Subcutaneous abdominal adipose tissue (tissue), 5 donors: ENCODE results near the gene KIAA0753.

Experiments used
- H3K27ac ChIP-seq: one replicate; pipeline ENCODE4 v1.7.0; 2013; ENCODE audit warnings: low read depth, mild to moderate bottlenecking, inconsistent platforms, low read length, moderate library complexity
- H3K27me3 ChIP-seq, 5 donors: one replicate each; pipeline ENCODE4 v1.7.0; 2013; ENCODE audit warnings: low read length in 5 of 5, inconsistent platforms in 1 of 5; ENCODE audit not compliant: control insufficient read depth in 5 of 5, insufficient read depth in 4 of 5
- H3K36me3 ChIP-seq, 5 donors: one replicate each; pipeline ENCODE4 v1.7.0; 2013; ENCODE audit warnings: low read length in 5 of 5; ENCODE audit not compliant: control insufficient read depth in 5 of 5, insufficient read depth in 5 of 5
- H3K4me1 ChIP-seq, 5 donors: one replicate each; pipeline ENCODE4 v1.7.0; 2013; ENCODE audit warnings: low read length in 5 of 5, mild to moderate bottlenecking in 3 of 5, moderate library complexity in 1 of 5; ENCODE audit not compliant: control insufficient read depth in 5 of 5, insufficient read depth in 5 of 5
- H3K4me3 ChIP-seq, 5 donors: one replicate each; pipeline ENCODE4 v1.7.0; 2013; ENCODE audit warnings: low read length in 5 of 5, low read depth in 1 of 5
- H3K9ac ChIP-seq, 5 donors: one replicate each; pipeline ENCODE4 v1.7.0; 2013; ENCODE audit warnings: low read length in 5 of 5, mild to moderate bottlenecking in 4 of 5, moderate library complexity in 3 of 5
- H3K9me3 ChIP-seq, 5 donors: one replicate each; pipeline ENCODE4 v1.7.0; 2013; ENCODE audit warnings: low read length in 5 of 5; ENCODE audit not compliant: control insufficient read depth in 5 of 5
- donor health status: healthy.
- donor health status: healthy.
- donor health status: healthy.
- donor health status: healthy.
- donor health status: healthy.

The KIAA0753 gene

DNA sequence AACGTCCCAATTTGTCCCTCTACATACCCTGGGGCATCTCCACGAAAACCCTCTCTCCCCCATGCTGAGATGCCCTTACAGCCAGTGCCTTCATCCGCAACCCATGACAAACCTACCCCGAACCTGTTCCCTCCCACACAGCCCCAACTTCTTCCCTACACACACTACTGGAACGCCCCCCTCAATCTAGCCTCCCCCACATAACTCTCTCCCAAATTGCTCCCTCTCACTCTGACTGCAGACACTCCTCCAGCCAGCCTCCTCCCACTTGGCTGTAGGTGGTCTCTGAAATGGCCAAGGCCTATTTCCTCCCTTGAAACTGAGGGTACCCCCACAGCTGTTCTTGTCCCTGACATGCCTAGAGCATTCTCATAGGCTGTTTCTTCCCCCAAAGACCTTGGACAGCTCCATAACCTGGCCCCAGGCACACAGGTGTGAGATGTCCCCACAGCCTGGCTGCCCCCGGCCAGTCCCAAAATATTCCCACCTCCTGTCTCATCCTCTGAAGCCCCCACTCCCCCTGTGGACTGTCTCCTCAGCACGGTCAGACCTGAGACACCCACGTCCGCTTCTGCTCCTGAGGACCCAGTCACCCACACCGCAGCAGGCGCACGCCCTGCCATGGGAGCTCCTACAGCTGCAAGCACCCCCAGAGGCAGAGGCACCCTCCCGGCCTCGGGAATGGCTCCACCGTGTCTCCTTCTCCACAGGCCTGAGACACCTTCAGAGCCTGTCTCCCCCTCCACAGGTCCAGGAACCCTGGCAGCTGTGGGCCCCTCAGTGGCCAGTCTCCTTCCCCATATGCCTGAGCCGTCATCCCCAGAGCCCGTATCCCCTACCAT, 3.7 kb downstream of the KIAA0753 start:
- H3K4me1 ChIP-seq, result peaks cover 3 to 29% (median 23%) of the 10 kb centered on the region in 5 donors
- H3K27me3 ChIP-seq, result no peaks in the 10 kb centered on the region
- no peak overlapping the region for H3K9ac ChIP-seq
- no peaks in the 10 kb centered on the region for H3K9me3 ChIP-seq
- peaks cover 10 to 26% (median 20%) of the 10 kb centered on the region in 5 donors for H3K36me3 ChIP-seq
- H3K27ac ChIP-seq, result no peak overlapping the region
- no peak overlapping the region for H3K4me3 ChIP-seq

DNA sequence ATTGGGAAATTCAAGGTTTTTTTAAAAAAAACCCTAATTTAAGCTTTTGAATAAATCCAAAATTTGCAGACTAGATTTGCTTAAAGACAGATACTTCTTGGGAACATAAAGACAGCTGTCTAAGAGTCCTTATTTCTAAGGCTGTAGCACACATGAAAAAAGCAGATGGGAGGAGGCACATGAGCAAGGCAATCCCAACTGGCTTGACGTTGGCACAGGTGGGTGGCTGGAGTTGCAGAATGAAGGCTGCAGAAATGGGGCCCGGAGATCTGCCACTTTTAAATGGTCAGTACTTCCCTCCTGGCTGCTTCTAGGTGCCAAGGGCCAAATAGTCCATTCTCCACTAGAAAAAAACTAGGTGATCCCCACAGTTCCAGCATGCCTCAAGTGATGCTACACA, 4.4 kb downstream of the KIAA0753 start:
- Histone ChIP-seq H3K36me3 (peaks cover 10 to 28% (median 26%) of the 10 kb centered on the region in 5 donors), H3K27me3 (no peaks in the 10 kb centered on the region), H3K9me3 (no peaks in the 10 kb centered on the region), H3K27ac (no peak overlapping the region), H3K4me3 (no peak overlapping the region), H3K9ac (no peak overlapping the region), H3K4me1 (peaks cover 3 to 22% (median 16%) of the 10 kb centered on the region in 5 donors)

DNA sequence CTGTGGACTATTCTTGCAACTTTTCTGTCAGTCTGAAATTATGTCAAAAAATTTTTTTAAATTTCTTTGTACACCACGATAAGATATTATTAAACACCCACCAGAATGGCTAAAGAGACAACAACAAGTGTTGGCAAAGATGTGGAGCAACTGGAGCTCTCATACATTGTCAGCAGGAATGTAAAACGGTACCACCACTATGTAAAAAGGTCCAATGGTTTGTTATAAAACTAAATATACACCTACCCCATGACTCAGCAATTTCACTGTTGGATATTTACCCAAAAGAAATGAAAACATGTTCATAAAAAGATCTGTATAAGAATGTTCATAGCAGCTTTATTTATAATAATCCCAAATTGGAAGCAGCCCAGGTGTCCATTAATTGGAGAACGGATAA, 7.2 kb downstream of the KIAA0753 start:
- H3K27ac ChIP-seq, result no peak overlapping the region
- H3K4me1 ChIP-seq, result peaks cover 0 to under 1% (median 0%) of the 10 kb centered on the region in 5 donors
- H3K9ac ChIP-seq, result no peak overlapping the region
- no peak overlapping the region for H3K4me3 ChIP-seq
- H3K36me3 ChIP-seq, result peaks cover 10 to 38% (median 32%) of the 10 kb centered on the region in 5 donors
- H3K9me3 ChIP-seq, result no peaks in the 10 kb centered on the region
- no peaks in the 10 kb centered on the region for H3K27me3 ChIP-seq

DNA sequence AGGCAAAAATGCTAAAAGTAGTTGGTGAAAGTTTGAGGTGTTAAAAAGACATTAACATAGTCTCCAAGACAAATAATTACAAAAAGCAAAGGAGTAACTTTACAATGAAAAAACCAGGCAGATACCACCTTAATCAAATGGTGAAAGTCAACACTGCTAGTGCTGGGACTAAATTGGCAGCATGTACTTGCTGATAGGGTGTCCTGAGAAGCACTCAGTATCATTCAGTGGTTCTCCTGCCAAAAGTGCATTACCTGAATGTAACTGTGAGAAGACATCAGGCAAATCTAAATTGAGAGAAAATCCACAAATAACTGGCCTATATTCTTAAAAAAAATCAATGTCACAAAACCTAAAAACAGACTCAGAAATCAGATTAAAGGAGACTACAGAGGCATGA, 8.0 kb downstream of the KIAA0753 start:
- Histone ChIP-seq H3K9me3 (no peaks in the 10 kb centered on the region), H3K4me1 (no peaks in the 10 kb centered on the region), H3K36me3 (peaks cover 17 to 44% (median 38%) of the 10 kb centered on the region in 5 donors), H3K27me3 (no peaks in the 10 kb centered on the region), H3K9ac (no peak overlapping the region), H3K27ac (no peak overlapping the region), H3K4me3 (no peak overlapping the region)

DNA sequence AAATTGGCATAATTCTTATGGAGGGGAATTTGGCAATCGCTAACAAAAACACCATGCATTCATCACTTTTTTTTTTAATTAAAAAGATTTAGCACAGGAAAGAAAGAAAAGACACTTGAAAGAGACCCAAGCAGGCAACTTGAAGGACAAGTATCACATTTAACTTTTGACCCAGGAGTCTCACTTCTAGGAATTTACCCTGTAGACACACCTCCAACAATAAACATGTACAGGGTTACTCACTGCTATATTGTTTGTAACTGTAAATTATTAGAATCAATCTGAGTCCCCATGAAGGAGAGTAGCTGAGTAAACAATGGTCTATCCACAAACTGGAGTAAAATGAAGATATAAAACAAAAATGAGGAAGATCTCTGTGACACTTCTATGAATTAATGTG, 10.1 kb downstream of the KIAA0753 start:
- Histone ChIP-seq H3K27ac (no peak overlapping the region), H3K9me3 (no peaks in the 10 kb centered on the region), H3K4me1 (no peaks in the 10 kb centered on the region), H3K9ac (no peak overlapping the region), H3K27me3 (no peaks in the 10 kb centered on the region), H3K36me3 (peaks cover 23 to 57% (median 46%) of the 10 kb centered on the region in 5 donors), H3K4me3 (no peak overlapping the region)

DNA sequence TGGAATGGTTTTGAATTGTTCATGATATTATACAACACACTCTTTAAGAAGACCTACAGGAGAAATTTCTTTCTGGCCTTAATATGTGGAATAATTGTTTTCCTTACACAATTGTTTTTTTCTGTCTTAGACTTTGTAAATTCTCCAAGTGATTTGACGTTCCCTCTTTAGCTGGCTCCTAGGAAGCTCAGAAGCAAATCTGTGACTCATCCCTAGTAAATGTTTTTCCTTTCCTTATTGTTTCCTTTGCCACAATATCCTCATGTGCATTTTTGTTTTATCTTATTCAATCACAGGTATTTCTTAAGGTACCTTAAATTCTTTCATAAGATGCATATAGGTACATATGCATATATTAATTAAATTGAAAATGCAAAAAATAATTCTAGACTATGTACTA, 13.5 kb downstream of the KIAA0753 start:
- H3K4me3 ChIP-seq, result no peak overlapping the region
- no peaks in the 10 kb centered on the region for H3K27me3 ChIP-seq
- H3K9ac ChIP-seq, result no peak overlapping the region
- H3K9me3 ChIP-seq, result no peaks in the 10 kb centered on the region
- H3K36me3 ChIP-seq, result peaks cover 22 to 67% (median 41%) of the 10 kb centered on the region in 5 donors
- H3K4me1 ChIP-seq, result no peaks in the 10 kb centered on the region
- no peak overlapping the region for H3K27ac ChIP-seq

DNA sequence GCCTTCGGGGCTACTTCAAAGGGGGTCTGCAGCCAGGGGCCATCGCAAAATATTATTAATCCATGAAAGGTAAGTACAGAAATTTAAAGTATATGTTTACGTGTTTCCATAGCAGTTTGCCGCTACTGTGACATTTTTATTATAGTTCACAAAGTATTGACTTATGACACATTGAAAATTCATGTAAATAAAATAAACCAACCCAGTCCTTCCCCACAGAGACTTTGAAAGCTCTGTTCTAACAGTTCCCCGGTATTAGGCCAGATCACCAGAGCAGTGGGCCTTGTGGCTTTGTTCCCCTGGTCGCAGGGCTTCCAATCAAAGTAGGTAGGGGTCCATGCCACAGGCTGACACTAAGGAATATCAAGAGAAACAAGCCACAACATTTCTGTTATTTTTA, 13.9 kb downstream of the KIAA0753 start:
- H3K4me3 ChIP-seq, result no peak overlapping the region
- no peak overlapping the region for H3K9ac ChIP-seq
- no peaks in the 10 kb centered on the region for H3K4me1 ChIP-seq
- no peak overlapping the region for H3K27ac ChIP-seq
- peaks cover 25 to 67% (median 44%) of the 10 kb centered on the region in 5 donors for H3K36me3 ChIP-seq
- no peaks in the 10 kb centered on the region for H3K27me3 ChIP-seq
- H3K9me3 ChIP-seq, result no peaks in the 10 kb centered on the region

DNA sequence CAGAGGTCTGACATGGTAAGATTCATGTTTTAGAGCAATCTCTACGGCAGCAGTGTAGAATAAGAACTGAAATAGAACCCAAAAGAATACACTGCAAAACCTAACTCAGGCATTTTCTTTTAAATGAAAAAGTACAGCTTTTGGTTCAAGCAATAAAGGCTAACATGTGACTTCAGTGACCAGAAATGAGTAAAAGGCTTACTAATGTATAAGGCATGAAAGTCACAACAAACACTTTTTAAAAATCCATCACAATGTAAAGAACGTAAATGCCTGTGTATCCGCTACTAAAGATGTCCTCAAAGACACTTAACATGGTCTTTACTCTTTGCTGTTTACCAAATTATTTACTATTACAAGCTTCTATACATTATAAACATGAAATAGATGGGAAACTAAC, 16.6 kb downstream of the KIAA0753 start:
- Histone ChIP-seq H3K4me1 (no peaks in the 10 kb centered on the region), H3K4me3 (no peak overlapping the region), H3K36me3 (peaks cover 34 to 74% (median 39%) of the 10 kb centered on the region in 5 donors), H3K27ac (no peak overlapping the region), H3K9me3 (no peaks in the 10 kb centered on the region), H3K9ac (no peak overlapping the region), H3K27me3 (no peaks in the 10 kb centered on the region)

DNA sequence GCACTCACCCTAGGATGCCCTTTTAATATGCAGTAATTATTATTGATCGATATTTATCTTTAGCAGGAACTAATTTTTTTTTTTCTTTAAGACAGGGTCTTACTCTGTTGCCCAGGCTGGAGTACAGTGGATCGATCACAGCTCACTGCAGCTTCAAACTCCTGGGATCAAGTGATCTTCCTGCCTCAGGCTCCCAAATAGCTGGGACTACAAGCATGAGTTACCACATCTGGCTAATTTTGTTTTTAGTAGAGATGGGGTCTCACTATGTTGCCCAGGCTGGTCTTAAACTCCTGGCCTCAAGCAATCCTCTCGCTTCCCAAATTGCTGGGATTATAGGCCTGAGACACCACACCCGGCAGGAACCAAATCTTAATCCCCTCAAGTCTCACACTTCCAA, 29.3 kb downstream of the KIAA0753 start:
- Histone ChIP-seq H3K36me3 (peaks cover 33 to 58% (median 47%) of the 10 kb centered on the region in 5 donors), H3K4me3 (no peak overlapping the region), H3K4me1 (no peaks in the 10 kb centered on the region), H3K27me3 (no peaks in the 10 kb centered on the region), H3K9me3 (no peaks in the 10 kb centered on the region), H3K9ac (no peak overlapping the region), H3K27ac (no peak overlapping the region)

DNA sequence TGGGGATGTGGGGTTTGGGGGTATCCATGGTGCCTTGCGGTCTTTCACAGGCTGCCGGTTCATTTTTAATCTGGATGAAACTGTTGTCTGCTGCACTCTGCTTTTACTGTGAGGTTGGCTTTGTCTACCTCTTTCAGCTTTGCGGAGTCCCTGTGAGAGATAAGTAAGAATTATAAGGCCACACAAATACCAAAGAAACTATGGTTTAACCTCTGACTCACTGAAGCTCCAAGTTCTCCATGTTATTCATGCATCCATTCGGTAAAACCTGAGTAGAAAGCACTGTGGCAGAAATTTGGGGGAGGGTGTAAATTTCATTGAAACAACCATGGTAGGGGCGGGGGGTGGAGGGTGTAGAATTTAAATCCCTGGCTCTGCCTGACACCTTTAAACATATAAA, 30.5 kb downstream of the KIAA0753 start:
- Histone ChIP-seq H3K9me3 (no peaks in the 10 kb centered on the region), H3K9ac (no peak overlapping the region), H3K27me3 (no peaks in the 10 kb centered on the region), H3K27ac (no peak overlapping the region), H3K4me1 (no peaks in the 10 kb centered on the region), H3K4me3 (no peak overlapping the region), H3K36me3 (peaks cover 43 to 62% (median 55%) of the 10 kb centered on the region in 5 donors)
